Forelimb muscle (tissue), 1 donor: Measurements from ENCODE around the gene MRPL38. TPM values are rescaled to one million over a fixed set of nuclear protein-coding genes. Genes with fewer than 3 reads are reported as not detected.
"Not testable (repeated sequence)": the region's sequence is repeated elsewhere in the genome, so short reads cannot be mapped to it uniquely, and the experiment has no call there.

Experiments used
- DNase-seq: peaks from one replicate; pipeline ENCODE4 v3.0.0-alpha.2; 2013; ENCODE audit warnings: low read depth
- polyA plus RNA-seq: library from polyadenylated mRNA; unstranded; fragments of 120-200 nt; gene quantifications from one replicate; pipeline ENCODE4 v1.2.1, GENCODE V29; 2013; ENCODE audit not compliant: insufficient read length

Gene MRPL38
- polyA plus RNA-seq, 1 donor, result 73.6 TPM

DNA sequence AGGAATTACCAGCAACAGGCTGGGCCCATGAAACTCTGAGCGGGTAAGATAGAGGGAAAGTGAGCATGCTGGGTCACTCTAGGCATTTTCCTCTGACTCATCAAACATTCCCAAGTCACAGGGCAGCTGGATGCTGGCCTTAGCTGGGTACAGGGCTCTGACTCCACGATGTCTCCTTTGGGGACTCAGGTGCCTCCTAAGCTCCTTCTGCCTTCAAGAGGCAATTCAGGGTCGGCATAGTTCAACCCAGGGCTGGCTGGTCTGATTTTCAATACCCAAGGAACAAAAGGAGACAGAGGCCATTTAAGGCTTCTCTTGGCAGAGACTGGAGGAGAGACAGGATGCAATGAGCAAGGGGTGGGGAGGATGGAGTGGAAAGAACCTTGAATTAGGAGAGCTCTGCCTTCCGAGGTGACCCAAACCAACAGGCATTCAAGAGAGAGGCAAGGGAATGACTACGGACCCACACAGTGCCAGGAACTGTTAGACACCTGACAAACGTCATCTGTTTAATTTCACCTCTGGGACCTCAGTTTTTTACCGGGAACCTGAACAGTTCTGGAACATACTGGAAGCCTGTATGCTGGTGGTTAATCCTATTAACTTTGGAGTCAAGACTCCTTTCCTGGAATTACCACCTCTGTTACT lies 50.5 kb downstream of the MRPL38 start:
- DNase-seq, result no peak

DNA sequence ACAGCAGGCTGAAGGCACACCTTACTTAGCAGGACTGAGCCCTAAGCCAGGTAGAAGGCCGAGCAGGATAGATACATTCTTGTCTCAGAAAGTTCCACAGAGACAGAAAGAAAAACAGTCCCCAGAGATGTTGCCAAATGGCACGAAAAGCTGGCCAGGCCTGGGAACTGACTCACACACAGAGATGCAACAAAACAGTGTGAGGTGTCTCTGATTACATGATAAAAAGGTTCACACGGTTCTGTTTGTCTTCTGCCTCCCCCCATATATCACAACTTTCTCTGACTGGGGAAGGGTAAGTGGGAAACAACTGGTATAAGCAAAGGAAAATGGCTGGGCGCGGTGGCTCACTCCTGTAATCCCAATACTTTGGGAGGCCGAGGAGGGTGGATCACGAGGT lies 51.3 kb downstream of the MRPL38 start:
- no peak for DNase-seq

DNA sequence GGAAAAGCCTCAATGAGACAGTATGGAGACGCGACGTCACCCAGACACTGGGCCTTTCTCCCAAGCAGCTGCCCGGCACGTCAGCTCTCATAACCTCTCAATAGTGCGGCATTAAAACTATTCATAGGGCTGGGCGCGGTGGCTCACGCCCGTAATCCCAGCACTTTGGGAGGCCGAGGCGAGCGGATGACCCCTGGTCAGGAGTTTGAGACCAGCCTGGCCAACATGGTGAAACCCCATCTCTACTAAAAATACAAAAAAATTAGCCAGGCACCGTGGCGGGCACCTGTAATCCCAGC lies 53.0 kb downstream of the MRPL38 start:
- DNase-seq, result not testable (repeated sequence)

DNA sequence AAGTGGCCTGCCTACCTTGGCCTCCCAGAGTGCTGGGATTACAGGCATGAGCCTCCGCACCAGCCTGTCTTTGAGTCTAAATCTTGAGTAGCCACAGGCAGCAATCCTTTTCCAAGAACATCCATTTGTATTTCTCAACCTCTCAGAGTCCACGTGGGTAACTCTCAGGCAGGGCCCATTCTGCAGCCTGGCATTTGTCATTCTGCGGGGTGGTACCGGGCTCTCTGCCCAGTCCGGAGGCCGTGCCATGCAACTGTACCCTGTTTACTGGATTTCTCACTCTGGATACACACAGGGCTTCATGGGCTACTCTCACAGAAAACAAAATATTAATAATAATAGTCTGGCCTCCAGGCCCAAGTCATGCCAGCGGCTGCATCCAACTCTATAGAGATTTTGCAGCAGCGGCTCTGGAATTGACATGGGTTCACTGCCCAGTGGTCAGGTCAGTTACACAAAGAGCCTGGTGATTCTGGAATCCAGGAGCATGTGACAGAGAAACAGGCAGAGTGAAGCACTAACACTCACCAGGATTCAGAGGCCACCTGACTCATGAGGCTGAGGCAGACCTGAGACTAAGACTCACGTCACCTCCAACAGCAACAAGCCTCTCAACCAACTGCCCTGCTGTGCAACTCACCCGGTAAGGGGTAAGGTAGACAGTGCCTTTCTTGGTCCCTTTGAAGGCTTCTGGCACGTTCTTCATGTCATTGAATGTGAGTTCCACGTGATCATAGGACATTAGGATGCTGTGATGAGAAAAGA lies 53.6 kb downstream of the MRPL38 start:
- DNase-seq, result no peak

DNA sequence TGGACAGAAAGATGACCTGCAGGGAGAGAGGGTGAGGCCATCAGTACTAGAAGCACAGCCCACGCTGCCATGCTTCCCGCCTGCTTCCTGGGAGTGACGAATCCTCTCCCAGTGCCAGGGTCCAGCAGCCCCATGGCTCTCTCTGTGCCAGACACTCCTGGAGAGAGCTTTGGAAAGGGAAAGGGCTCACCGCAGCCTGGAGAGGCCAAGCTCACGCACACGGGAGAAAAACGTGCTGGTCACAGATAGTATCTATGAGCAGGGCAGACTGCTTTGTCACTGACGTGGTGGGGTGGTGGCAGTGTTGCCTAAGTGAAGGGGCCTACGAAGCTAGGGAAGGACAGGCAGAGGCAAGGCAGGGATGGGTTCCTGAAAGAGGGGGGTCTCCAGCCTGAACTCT lies 55.0 kb downstream of the MRPL38 start:
- no peak for DNase-seq

DNA sequence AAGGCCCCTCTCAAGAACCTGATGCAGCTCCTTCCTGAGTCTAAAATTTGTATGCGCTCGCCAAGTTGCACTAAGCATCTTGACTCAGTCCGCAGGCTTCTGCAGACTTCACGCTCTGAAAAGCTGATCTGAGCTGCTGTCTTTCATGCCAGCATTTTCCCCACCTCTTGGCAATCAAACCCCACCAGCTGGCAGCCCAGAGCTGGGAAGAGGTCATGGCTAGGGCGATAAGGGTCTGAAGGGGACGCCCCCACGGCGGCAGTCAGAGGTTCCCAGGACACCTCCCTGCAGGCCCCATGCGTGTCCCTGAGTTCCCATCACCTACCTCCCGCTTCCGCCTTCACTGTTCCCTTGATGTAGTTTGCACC lies 55.4 kb downstream of the MRPL38 start:
- no peak for DNase-seq

Other genes with a start within 250 kb of the MRPL38 start
- gene RECQL5, start 237.7 kb downstream of the MRPL38 start, polyA plus RNA-seq, result 15.0 TPM
- gene SAP30BP, start 237.5 kb downstream of the MRPL38 start, polyA plus RNA-seq, result 72.4 TPM
- 4.6 TPM for gene ITGB4, start 183.4 kb downstream of the MRPL38 start, polyA plus RNA-seq
- 24.8 TPM for gene GALK1, start 139.7 kb downstream of the MRPL38 start, polyA plus RNA-seq
- 21.9 TPM for gene UNK, start 120.1 kb downstream of the MRPL38 start, polyA plus RNA-seq
- 3.7 TPM for gene UNC13D, start 60.5 kb downstream of the MRPL38 start, polyA plus RNA-seq
- 51.9 TPM for gene WBP2, start 49.5 kb downstream of the MRPL38 start, polyA plus RNA-seq
- gene TRIM47, start 26.3 kb downstream of the MRPL38 start, polyA plus RNA-seq, result 19.3 TPM
- gene TRIM65, start 7.9 kb downstream of the MRPL38 start, polyA plus RNA-seq, result 16.4 TPM
- 7.9 TPM for gene FBF1, start 36.2 kb upstream of the MRPL38 start, polyA plus RNA-seq
- 18.9 TPM for gene ACOX1, start 74.3 kb upstream of the MRPL38 start, polyA plus RNA-seq
- 9.9 TPM for gene TEN1, start 74.4 kb upstream of the MRPL38 start, polyA plus RNA-seq
- 4.6 TPM for gene CDK3, start 96.0 kb upstream of the MRPL38 start, polyA plus RNA-seq
- 0.20 TPM for gene EVPL, start 122.4 kb upstream of the MRPL38 start, polyA plus RNA-seq
- gene SRP68, start 167.6 kb upstream of the MRPL38 start, polyA plus RNA-seq, result 82.4 TPM
- gene GALR2, start 169.9 kb upstream of the MRPL38 start, polyA plus RNA-seq, result not detected
- gene ZACN, start 174.3 kb upstream of the MRPL38 start, polyA plus RNA-seq, result 7.2 TPM
- gene EXOC7, start 198.9 kb upstream of the MRPL38 start, polyA plus RNA-seq, result 78.3 TPM
- gene FOXJ1, start 236.4 kb upstream of the MRPL38 start, polyA plus RNA-seq, result 0.05 TPM